WTC11 (cell line): Measurements from ENCODE around the gene CYB5B. TPM values are rescaled to one million over a fixed set of nuclear protein-coding genes. Genes with fewer than 3 reads are reported as not detected.

Experiments used
- ATAC-seq: fragments of 200-7000 bp; cut with Tn5 transposase; 2 replicates; pipeline ENCODE4 v1.10.0; 2021; ENCODE audit warnings: mild to moderate bottlenecking, moderate library complexity
- CTCF ChIA-PET: fragments of 300-600 bp; sonication (Branson Sonifier 250); formaldehyde crosslinking; loops from one replicate; lab custom pipeline; 2021; ENCODE audit warnings: antibody characterized with exemption; lab: Charles Lee
- POLR2A ChIA-PET: fragments of 350-600 bp; sonication (Branson Sonifier 250); formaldehyde crosslinking; loops from one replicate; lab custom pipeline; 2021; ENCODE audit warnings: antibody characterized with exemption; lab: Charles Lee
- DNase-seq: peaks from one replicate; pipeline ENCODE4 v3.0.0; 2021; ENCODE audit warnings: low spot score
- H3K27ac Mint-ChIP-seq: 2 replicates; pipeline ENCODE4 v1.8.0; 2021; ENCODE audit warnings: mixed read lengths
- H3K27me3 Mint-ChIP-seq: 2 replicates; pipeline ENCODE4 v1.8.0; 2021; ENCODE audit warnings: low read depth, mild to moderate bottlenecking, moderate library complexity, mixed read lengths
- H3K36me3 Mint-ChIP-seq: 2 replicates; pipeline ENCODE4 v1.8.0; 2021; ENCODE audit warnings: mixed read lengths
- H3K4me1 Mint-ChIP-seq: 2 replicates; pipeline ENCODE4 v1.8.0; 2022; ENCODE audit warnings: mixed read lengths
- H3K4me3 Mint-ChIP-seq: 2 replicates; pipeline ENCODE4 v1.8.0; 2021; ENCODE audit warnings: mild to moderate bottlenecking, moderate library complexity, mixed read lengths
- H3K9me3 Mint-ChIP-seq: 2 replicates; pipeline ENCODE4 v1.8.0; 2021; ENCODE audit warnings: mixed read lengths
- CDX4 ChIP-seq: fragments of 250-450 bp; sonication (Bioruptor Pico); IDR thresholded peaks from 2 replicates; pipeline ENCODE4 v1.9.0; 2021; ENCODE audit warnings: moderate library complexity, mild to moderate bottlenecking, inconsistent platforms, borderline replicate concordance
- ESRRA ChIP-seq: sonication (generic); formaldehyde crosslinking; IDR thresholded peaks from 2 replicates; pipeline ENCODE4 v1.8.1; 2022; ENCODE audit warnings: mild to moderate bottlenecking, missing genetic modification reagents, borderline replicate concordance
- ETV6 ChIP-seq: sonication (generic); formaldehyde crosslinking; IDR thresholded peaks from 2 replicates; pipeline ENCODE4 v1.8.1; 2022; ENCODE audit warnings: mild to moderate bottlenecking, missing genetic modification reagents
- FOXJ3 ChIP-seq: sonication (generic); formaldehyde crosslinking; IDR thresholded peaks from 2 replicates; pipeline ENCODE4 v1.9.0; 2021; ENCODE audit warnings: missing genetic modification reagents, mild to moderate bottlenecking, borderline replicate concordance
- FOXK1 ChIP-seq: sonication (generic); formaldehyde crosslinking; IDR thresholded peaks from 2 replicates; pipeline ENCODE4 v1.8.0; 2022; ENCODE audit warnings: mild to moderate bottlenecking, moderate library complexity, missing genetic modification reagents
- GABPB1 ChIP-seq: sonication (generic); formaldehyde crosslinking; IDR thresholded peaks from 2 replicates; pipeline ENCODE4 v1.8.1; 2023; ENCODE audit warnings: mild to moderate bottlenecking, missing genetic modification reagents
- JAZF1 ChIP-seq: fragments of 250-450 bp; sonication (Bioruptor Pico); IDR thresholded peaks from 2 replicates; pipeline ENCODE4 v1.9.0; 2021; ENCODE audit warnings: moderate library complexity, mild to moderate bottlenecking, inconsistent platforms
- JUN ChIP-seq: sonication (generic); formaldehyde crosslinking; IDR thresholded peaks from 2 replicates; pipeline ENCODE4 v1.8.0; 2023; ENCODE audit warnings: mild to moderate bottlenecking, missing genetic modification reagents
- KAT7 ChIP-seq: sonication (generic); formaldehyde crosslinking; IDR thresholded peaks from 2 replicates; pipeline ENCODE4 v1.8.1; 2023; ENCODE audit warnings: missing genetic modification reagents, mild to moderate bottlenecking, borderline replicate concordance
- NFATC4 ChIP-seq: fragments of 250-450 bp; sonication (Bioruptor Pico); IDR thresholded peaks from 2 replicates; pipeline ENCODE4 v1.9.0; 2021; ENCODE audit warnings: mild to moderate bottlenecking
- ZNF219 ChIP-seq: sonication (generic); formaldehyde crosslinking; IDR thresholded peaks from 2 replicates; pipeline ENCODE4 v1.8.0; 2023; ENCODE audit warnings: missing genetic modification reagents, mild to moderate bottlenecking, borderline replicate concordance
- ZNF232 ChIP-seq: sonication (generic); formaldehyde crosslinking; IDR thresholded peaks from 2 replicates; pipeline ENCODE4 v1.8.0; 2022; ENCODE audit warnings: mild to moderate bottlenecking, missing genetic modification reagents
- ZNF532 ChIP-seq: fragments of 250-450 bp; sonication (Bioruptor Pico); IDR thresholded peaks from 2 replicates; pipeline ENCODE4 v1.9.0; 2021; ENCODE audit warnings: mild to moderate bottlenecking, borderline replicate concordance
- total RNA-seq: library from RNA; stranded (reverse); gene quantifications from 3 replicates; pipeline ENCODE4 v1.2.3, GENCODE V29; 2021
- TF ChIP-seq, protein P1 (sequence below): sonication (generic); formaldehyde crosslinking; IDR thresholded peaks from 2 replicates; pipeline ENCODE4 v1.8.0; 2022; ENCODE audit warnings: mild to moderate bottlenecking, missing genetic modification reagents

CYB5B gene
- total RNA-seq, 1 experiment from 2014 or later, result 109 TPM

GRCh38 chr16:69397821-69398521 is 26.4 kb upstream of the CYB5B start (continued):
- peak; percentile 38; the same call in 1 of the 2 replicates for TF ChIP-seq GABPB1 (CRISPR knock-in tag)

- Mint-ChIP-seq H3K36me3 (no peaks in the 10 kb centered on the region), H3K27ac (no peak overlapping the region; the same call in 1 of the 2 replicates), H3K9me3 (no peaks in the 10 kb centered on the region), H3K4me3 (no peak overlapping the region), H3K4me1 (peaks cover 18% of the 10 kb centered on the region)
- TF ChIP-seq FOXK1 (CRISPR knock-in tag) (no peak), ZNF532 (CRISPR knock-in tag) (no peak), CDX4 (CRISPR knock-in tag) (no peak), ZNF219 (no peak), FOXJ3 (CRISPR knock-in tag) (no peak), NFATC4 (CRISPR knock-in tag) (no peak), ZNF232 (no peak)
- TF ChIP-seq, protein P1, sequence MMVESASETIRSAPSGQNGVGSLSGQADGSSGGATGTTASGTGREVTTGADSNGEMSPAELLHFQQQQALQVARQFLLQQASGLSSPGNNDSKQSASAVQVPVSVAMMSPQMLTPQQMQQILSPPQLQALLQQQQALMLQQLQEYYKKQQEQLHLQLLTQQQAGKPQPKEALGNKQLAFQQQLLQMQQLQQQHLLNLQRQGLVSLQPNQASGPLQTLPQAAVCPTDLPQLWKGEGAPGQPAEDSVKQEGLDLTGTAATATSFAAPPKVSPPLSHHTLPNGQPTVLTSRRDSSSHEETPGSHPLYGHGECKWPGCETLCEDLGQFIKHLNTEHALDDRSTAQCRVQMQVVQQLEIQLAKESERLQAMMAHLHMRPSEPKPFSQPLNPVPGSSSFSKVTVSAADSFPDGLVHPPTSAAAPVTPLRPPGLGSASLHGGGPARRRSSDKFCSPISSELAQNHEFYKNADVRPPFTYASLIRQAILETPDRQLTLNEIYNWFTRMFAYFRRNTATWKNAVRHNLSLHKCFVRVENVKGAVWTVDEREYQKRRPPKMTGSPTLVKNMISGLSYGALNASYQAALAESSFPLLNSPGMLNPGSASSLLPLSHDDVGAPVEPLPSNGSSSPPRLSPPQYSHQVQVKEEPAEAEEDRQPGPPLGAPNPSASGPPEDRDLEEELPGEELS (CRISPR knock-in tag), result no peak
- TF ChIP-seq, all 79 proteins: peak for 0
- ChIA-PET POLR2A (interaction anchor here (0.6 kb wide), 1 partner anchor 15 kb away, joined by 4 read pairs; no protein-coding TSS in a partner anchor), CTCF (interaction anchor here (1.0 to 1.8 kb wide), 5 partner anchors 254 to 531 kb away, joined by 3 to 8 read pairs (median 3); partner anchors contain the start of gene NOB1)
- H3K27me3 Mint-ChIP-seq, result no peaks in the 10 kb centered on the region
- DNase-seq (no peak), ATAC-seq (no peak)
Measured at GRCh38 chr16:69399361-69399760, 25.1 kb upstream of the CYB5B start.

DNA sequence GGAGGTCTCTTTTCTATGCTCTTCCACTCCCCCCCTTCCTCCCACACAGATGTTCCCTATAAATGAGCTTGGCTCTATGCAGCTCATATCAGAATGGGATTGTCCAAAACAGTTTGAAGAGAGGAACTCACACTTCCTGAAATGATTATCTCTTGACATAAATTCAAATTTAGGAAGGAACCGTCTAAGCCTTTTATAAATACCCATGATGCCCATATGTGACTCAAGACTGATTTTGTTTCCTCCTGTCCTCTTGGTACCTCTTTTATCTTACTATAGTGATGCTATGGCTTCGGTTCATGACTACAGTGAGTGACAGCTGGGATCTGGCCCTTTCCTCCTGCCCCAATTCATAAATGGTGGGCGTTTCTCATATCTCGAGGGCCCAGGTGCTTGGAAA is 22.0 kb upstream of the CYB5B start:
- no peak overlapping the region for H3K27ac Mint-ChIP-seq
- CTCF ChIA-PET, result no interaction called here

More for the DNA sequence above, 22.0 kb upstream of the CYB5B start:
- peaks cover 4% of the 10 kb centered on the region for H3K9me3 Mint-ChIP-seq
- peaks cover 18% of the 10 kb centered on the region for H3K4me1 Mint-ChIP-seq
- POLR2A ChIA-PET, result no interaction called here
- DNase-seq, result no peak
- TF ChIP-seq ETV6 (CRISPR knock-in tag) (no peak), KAT7 (CRISPR knock-in tag) (no peak), CDX4 (CRISPR knock-in tag) (no peak), JUN (CRISPR knock-in tag) (no peak), ESRRA (no peak), JAZF1 (CRISPR knock-in tag) (no peak), ZNF232 (no peak)
- no peaks in the 10 kb centered on the region for H3K27me3 Mint-ChIP-seq
- H3K4me3 Mint-ChIP-seq, result no peak overlapping the region
- no peak for ATAC-seq
- no peaks in the 10 kb centered on the region for H3K36me3 Mint-ChIP-seq
